A172 (cell line): ENCODE results near the gene UNC119. TPM values are rescaled to one million over a fixed set of nuclear protein-coding genes. Genes with fewer than 3 reads are reported as not detected.
A peak's percentile ranks its signal among the peaks of the same experiment; 100 is the strongest.
"Not testable (repeated sequence)": the region's sequence is repeated elsewhere in the genome, so short reads cannot be mapped to it uniquely, and the experiment has no call there.

Source experiments
- DNase-seq: peaks from one replicate; pipeline ENCODE4 v3.0.0-alpha.2; 2015; ENCODE audit warnings: low spot score
- total RNA-seq: library from RNA; depleted of rRNA; stranded (reverse); fragments of >200 nt; shearing (Covaris generic); gene quantifications from 2 replicates; pipeline ENCODE4 v1.2.3, GENCODE V29; 2014; rRNA removed

UNC119 gene
- 65.5 and 73.5 TPM in 2 replicates for total RNA-seq

DNA sequence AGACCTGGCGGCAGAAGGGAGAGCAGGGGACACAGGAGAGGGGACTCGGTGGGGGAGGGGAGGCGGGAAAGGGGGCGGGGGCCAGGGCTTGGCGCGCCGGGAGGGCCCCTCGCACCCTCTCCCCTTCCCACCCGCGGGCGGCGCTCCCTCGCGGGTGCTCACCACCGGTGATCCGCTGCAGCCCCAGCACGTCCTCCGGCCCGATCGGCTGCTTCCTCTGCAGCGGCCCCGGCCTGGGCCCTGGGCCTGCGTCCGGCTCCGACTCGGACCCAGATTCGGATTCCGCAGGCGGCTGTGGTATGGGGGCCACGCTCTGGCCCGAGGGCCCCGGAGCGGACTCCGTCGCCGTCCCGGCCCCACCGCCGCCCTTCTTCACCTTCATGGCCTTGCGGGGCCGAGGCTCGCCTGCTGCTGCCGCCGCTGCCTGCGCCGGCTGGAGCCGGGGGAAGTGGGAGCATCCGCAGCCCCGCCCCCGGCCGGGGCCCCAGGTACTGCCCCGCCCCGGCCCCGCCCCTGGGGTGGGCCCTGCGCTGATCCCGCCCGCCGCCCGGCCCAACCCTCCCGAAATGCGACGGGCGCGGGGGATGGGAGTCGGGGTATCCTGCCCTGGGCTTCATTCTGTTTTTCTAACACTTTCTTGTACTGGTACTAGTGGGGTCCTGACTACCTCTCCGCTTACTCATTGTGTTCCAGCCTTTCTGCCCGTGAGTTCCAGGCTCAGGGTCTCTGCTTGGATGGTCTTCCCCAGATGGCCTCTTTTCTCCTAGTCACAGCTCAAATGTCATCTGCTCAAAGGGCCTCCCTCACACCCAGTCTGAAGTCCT is at the start of gene UNC119:
TSS of gene UNC119 (minus strand) at position 449 of the 824 bp plus-strand sequence. CDS start at position 382, 67 bp downstream.
- DNase-seq, result peak; percentile 71

DNA sequence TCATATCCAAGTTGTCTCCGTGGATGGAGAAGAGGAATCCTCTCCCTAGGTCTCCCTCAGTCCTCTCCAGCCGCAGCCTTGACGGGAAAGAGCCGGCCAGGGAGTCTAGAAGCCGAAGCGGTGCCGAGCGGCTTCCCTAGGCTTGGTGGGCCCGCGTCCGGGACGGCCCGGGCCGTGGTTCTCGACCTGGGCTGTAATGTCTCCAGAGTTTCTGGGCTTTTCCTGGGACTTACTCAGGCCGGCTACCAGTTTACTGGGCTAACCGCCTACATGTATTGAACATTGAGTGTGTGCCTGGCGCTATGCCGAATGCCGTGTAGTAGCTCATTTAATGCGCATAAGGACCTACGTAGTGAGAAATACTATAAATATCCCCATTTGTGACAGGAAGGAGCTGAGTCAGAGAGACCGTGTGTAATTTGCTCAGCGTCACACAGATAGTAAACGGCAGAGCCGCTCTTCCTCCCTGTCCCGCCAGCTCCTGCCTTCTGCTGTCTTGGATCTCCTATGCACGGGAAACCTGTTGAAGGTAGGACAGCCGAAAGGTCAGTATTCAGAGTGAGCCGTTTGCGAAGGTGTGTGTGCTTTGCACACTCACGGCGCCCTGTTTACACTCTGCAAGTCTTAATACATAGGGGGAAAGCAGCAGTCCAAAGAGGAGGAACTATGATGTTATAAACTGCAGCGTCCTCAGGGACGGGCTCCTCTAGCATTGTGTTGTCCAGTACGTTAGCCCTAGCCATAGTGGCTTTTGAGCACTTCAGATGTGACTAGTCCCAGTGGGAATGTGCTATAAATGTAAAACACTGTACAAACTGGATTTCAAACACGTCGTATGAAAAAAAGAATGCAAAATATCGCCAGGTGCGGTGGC is 47.1 kb upstream of the UNC119 start:
- DNase-seq, result peak; percentile 91

DNA sequence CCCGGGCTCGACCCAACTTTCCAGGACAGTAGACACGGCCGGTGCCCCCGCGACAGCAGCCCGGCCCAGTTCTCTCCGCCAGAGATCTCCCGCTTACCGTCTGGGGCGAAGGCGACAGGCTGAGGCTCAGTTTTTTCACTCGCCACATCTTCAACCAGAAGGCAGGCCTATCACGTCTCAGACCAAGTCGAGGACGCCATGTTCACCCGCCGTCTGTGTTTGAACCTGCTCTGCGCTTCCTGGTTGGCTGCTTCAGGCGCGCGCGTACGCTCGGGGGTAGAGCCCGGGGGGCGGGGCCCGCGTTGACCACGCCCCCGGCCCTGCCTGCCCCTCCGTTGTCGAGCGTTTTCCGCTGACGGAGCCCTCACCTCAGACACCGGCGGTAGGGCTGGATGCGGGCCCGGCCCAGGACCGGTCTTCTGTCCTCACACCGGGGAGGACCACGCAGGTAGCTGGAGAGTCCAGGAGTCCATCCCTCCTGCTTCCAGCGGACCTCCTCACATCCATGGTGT is 46.4 kb upstream of the UNC119 start, which contains the start of gene SPAG5:
TSS of gene SPAG5 (minus strand) at position 227 of the 512 bp plus-strand sequence. CDS start at position 148, 79 bp downstream.
- DNase-seq, result peak; percentile 95

DNA sequence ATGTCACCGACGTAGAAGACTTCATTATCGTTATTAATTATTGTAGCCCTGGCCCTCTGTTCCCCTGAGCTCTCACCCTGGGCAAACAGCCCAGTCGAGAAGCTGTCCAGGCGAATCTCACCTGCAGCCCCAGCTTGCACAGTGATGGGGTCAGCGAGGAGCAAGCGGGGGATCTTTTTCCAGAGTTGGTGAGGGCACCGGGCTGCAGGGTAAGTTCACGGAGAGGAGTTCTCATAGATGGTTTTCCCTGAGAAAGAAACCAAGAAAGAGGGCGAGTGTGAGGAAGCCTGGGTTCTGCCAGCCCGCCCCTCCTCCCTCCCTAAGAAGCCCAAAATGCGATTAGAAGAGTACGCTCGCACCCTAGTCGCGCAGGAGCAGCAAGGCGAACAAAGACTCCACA is 46.0 kb upstream of the UNC119 start:
- DNase-seq, result no peak

DNA sequence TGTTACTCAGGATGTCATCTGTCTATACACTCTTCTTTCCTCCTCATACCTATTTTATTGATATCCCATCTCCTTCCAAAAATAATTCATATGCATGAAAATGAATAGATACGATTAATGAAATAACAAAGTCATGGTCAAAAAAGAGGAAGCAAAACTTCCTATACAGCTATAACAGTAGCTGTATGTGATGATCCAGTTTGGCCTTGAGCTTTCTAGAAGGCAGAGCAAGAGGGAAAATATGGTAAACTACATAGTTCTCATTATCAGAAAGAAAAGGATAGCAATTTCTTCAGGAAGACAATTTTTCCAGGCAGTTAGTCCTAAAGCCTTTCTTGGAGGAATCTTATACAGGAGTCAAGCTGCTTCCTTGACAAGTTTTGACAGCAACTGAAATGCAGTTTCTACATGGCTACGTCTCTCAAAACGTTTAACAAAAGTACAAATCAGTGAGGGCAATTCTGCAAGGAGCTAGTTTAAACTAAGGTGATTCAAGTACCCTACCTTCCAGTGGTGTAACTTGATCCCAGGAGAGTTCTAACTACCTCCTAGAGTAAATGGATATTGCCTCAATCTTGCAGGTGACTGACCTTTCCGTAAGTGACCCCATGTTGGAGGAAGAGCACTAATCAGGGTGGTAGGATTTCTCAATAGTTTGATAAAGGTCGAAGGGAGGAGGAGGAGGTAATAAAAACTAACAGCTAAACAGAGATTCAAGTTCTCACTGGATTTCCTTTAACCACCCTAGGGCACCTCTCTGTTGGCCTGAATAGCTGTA is 45.4 kb upstream of the UNC119 start:
- DNase-seq, result no peak

DNA sequence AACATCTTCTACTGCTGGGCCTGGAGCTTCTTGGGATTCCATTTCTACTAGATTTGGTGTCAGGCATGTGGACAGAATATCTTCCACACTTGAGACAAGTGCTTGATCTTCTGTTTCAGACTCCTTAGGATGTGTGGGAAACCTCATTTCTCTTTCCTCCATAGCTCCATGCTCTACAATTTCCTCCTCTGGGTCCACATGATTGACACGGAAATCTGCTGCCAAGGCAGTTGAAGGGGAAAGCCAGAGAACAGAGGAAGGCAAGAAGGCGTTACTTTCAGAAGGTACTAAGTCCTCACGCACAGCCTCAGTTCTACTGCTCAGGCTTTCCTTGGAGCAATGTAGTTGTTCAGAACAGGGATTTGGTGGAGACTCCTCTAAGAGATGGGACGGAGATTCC is 39.8 kb upstream of the UNC119 start:
- no peak for DNase-seq

DNA sequence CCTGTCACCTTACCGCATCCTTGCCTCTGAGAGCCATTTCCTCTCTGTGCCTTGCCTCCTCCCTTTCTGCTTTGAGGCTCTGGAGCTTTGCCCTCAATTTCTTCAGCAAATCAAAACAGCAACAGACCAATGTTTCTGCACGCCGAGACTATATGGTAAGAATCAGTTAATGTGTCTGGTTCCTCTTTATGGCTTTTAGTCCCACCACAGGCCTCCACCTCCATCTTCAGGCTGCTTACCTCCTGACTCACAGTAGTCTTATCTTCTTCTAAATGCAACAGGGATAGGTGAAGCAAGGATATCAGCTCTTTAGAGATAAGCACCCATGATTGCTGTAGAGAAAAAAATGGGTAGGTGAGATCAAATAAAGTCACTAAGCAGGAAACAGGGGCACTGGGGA is 33.4 kb upstream of the UNC119 start:
- no peak for DNase-seq

DNA sequence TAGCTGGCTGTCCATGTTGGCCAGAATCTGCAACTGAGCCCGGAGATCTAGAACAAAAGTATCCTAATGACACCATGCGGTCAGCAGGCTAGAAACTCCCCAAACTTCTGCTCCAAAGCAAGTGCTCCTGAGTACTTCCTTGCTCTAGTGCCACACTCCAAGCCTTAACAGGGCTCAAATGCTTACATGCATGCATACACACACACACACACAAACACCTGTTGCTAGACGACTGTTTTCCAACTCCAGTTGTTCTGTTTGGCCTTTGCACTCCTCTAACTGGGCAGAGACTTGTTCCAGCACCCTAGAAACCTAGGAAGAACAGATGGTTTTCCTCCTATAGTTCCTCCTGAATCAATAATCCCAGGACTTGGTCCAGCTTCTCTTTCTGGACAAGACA is 32.0 kb upstream of the UNC119 start:
- no peak for DNase-seq

DNA sequence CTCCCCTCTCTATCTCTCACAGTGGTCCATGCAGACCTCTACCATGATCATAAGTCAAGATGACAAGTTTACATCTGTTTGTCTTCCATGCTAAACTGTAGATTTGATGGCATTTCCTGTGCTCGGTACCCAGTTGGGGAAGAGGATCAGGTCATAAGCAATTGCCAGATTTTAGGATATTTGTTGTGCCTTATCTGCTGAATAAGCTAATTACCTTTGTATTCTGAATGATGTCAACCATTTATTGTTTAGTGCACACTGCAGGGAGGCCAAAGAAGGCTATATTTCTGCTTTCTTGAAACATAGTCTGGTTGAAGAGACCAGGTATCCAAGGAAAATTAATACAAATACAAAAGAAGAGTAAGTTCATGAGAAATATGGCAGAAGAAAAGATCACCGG is 30.1 kb upstream of the UNC119 start:
- no peak for DNase-seq

DNA sequence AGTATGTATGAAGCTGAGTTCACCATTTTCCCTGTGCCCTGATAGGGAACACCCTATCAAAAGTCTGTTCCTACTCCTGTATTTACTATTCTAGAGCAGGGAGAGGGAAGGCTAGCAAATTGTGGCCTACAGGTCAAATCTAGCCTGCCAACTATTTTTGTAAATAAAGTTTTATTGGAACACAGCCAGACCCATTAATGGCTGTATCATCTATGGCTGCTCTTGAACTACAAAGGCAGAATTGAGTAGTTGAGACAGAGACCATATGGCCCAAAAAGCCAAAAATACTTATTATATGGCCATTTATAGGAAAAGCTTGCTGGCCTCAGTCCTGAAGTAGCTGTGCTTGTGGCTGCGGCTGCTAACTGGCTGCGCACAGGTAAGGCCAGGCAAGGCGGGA is 28.5 kb upstream of the UNC119 start:
- no peak for DNase-seq

DNA sequence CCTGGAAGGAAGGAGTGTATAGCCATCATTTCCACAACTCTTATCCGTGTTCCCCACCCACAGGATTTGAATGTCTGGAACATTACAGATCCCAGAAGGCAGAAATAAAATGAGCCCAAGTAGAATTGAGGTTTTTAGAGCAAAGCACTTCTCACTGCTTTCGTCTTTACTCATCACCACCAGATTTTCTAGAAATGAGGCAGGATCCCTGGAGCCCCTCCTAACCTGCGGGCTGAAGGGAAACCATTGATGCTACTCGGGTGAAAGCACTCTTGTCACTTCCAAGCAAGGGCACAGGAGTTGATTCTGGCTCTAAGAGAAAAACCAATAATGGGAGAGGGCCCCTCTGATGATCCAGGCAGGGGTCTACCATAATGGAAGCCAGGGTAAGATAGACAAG is 27.1 kb upstream of the UNC119 start:
- no peak for DNase-seq

DNA sequence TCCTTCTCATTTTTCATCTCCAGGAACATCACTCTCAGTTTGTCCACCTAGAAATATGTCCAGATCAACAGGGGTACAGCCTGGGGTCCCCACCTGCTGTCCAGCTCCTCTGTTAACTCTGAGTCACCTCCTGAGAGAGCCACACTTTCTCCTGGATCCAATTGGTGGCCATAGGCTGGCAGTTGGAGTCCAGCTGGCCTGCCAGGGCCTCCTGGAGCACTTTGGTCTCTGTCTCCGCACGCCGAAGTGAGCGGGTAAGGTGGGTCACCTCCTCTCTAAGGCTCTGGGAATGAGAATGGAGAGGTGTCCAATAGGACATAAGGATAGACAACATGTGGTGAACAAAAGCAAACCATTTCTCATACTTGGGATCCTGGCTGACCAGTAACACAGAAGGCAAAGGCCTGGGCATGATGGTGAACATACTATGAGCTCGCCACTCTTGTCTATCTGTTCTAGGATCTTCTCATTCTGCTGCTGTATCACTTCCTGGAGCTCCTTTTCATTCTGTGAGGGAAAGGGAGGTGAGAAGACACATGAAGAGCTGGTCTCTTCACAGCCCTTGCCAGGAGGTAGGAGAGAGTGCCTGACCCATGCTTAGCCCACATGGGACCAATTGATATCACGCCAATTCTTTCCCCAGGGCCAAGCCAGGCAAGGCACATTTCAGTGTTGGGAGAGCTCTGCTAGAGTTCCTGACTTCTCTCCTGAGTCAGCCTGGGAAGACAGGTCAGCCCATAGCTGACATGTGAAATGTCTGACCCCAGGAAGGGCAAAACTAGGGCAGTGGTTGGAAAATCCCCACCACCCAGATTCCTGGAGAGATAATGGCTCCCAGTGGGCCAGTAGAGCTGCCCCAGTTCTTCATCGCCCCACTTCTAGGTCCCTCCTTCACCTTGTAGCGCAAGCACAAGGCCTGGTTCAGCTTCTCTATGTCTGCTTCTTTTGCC is 26.1 kb upstream of the UNC119 start:
- DNase-seq, result no peak

DNA sequence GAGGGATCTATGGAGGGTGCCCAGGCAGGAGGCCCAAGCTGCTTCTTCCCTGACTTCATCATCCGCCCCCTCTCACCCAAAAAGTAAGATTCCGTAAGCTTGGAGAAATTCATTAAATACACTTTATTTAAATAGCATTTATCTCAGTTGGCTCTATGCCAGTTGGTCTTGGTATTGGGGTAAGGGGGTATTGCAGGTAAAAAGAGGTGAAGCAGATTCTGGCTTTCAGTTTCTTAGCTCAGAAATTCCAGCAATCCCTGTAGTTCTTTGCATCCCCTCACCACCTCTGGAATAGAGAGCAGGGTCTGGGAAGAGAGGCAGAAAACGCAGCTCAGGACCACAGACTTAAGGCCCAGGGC is 25.0 kb upstream of the UNC119 start:
- DNase-seq, result no peak

DNA sequence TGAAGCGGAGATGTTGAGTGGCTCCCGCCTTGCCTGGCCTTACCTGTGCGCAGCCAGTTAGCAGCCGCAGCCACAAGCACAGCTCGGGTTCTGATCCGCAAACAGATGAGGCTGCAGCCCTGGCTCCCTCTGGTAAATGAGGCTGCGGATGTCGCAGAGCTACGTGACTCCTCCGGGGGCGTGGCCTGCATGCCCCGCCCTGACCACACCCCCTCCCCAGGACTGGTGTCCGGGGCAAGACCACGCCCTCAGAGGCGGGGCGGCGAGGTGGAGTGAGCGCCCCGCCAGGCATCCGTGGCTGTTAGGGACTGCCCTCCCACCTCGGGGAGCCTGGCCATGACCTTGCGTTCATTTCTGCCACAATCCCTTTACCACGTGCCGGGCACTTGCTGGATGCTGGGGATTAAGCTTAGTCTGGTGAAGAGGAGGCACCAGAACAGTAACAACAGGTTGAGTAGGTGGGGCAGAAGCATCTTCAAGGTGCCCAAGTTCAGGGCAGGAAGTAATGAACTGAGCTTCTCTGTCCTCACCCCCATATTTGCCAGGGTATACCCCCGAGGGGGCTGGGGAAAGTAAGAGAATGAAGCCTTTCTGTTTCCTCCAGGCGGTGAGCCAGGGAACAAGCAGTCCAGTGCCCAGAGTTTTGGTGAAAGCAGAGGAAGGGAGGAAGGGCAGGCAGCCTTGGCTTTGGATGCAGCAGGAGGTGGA is 24.5 kb upstream of the UNC119 start, which contains the start of gene ALDOC:
TSS of gene ALDOC (minus strand) at position 138 of the 708 bp plus-strand sequence. CDS start 1,363 bp downstream, outside the sequence.
- DNase-seq, result peak; percentile 62

DNA sequence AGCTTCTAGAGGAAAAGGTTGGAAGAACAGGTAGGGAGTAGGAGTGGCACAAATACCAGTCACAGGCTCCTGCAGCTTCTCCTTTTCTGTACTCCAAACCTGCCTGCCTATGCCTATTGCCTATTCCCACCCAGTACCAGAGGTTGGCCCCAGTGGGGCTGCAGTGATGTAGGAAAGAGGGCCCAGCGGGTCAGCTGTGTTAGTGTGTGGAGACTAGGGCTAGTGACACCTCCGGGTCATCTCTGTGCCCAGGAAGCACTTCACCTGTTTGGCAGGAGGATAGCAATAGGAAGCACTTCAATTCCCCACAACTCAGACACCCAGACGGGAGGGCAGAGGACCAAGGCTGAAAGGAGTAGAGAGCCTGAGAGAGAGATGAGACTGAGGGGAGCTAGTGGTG is 23.6 kb upstream of the UNC119 start:
- not testable (repeated sequence) for DNase-seq

DNA sequence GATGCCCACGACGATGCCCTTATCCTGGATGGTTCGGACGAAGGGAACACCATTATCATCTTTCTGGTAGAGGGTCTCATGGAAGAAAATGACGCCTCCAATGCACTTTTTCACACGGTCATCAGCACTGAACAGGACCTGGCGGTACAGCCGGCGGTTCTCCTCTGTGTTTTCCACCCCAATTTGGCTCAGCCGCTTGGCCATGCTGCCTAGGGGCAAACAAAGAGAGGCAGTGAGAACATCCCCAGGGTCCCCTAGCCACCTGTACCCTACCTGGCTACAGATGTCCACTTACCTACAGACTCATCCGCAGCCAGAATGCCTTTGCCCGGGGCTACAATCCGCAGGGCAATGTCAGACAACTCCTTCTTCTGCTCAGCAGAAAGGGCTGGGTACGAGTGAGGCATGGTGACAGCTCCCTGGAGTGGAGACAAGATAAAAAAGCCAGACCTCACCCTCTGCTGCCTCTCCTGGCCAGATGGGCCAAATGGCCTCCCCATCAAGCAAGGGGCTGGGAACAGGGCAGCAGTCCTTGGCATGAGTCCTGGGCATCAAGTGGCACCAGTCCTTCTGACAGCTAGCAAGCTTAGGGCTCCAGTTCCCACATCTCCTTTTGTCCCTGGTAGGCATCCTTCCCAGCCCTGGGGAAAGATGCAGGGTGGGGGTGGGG is 22.8 kb upstream of the UNC119 start:
- DNase-seq, result no peak

DNA sequence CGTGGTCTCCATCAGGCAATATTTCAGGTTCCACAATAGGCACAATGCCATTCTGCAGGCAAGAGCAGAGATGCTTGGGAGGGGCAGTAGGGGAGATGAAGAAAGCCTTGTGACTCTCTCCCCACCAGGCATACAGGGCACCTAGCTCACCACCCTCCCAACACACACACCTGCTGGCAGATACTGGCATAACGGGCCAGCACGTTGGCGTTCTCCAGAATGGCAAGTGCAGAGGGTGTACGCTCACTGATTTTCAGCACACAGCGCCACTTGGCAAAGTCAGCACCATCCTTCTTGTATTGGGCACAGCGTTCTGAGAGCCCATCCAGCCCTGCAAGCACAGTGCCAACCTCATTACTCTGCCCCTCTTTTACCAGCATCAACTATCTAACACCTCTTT is 22.1 kb upstream of the UNC119 start:
- no peak for DNase-seq

DNA sequence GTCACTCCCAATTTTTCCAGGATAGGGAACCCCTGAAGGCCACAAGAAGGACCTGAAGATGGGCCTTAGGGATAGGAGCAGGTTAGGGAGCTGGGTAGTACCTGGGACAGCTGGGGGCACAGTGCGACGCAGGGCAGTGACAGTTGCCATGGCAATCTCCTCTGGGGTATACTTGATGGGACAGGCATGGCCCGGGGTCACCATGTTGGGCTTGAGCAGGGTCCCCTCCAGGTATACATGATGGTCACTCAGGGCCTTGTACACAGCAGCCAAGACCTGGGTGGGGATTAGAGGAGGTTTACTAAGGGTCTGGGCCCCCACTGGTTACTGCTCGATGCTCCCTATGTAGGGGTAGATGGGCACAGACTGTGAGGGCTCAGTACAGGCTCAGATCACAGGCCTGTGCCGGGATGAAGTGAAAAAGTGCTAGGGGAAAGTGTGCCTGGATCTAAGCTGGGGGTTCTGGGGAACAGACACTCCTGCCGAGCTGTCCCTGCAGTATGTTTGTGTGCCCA is 21.6 kb upstream of the UNC119 start:
- no peak for DNase-seq

DNA sequence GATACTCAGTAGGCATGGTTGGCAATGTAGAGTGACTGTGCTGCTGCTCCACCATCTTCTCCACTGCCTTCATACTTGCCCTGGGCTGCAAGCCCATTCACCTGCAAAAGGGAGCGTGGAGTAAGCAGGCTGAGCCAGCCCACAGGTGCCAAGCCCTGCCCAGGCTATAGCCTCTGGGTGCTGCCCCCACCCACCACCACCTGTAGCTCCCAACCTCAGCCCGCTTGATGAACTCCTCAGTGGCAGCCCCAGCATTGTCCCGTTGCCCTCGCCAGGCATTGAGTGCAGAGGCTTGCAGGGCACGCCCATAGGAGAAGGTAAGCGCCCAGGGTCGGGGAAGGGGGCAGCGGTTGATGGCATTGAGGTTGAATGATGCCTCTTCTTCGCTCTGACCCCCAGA is 21.1 kb upstream of the UNC119 start:
- DNase-seq, result no peak
